ENCODE results near the gene ANTXR1.

ANTXR1 gene

DNA sequence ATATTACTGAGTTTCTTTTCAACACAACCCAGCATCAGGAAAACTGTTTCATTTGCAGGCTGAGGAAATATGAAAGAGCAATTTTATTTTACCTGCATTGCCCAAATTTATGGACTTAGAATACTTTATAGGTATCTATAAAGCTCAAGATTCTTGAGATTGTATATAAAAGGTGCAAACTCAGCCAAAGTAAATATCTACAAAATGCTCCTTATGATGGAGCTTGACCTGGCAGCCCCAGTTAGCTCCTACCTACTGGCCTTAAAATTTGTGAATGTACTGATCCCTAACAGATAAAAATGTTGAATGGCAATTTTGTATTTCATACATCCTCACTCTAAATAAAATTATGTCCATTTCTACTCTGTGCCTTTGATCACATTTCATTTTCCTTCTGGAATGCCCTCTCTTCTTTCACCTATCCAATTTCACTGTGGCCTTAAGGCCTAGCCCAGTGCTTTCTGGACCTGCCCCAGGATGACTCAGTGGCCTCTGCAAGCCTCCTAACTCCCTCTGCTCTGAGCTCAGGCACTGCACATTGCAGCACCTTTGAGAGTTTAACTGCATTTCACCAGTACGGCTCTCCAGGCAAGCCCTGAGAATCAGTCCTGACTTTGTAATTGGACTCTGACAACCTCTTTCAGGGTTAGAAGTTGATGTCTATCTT is 125.9 kb downstream of the ANTXR1 start:
- ATAC-seq: no peak

DNA sequence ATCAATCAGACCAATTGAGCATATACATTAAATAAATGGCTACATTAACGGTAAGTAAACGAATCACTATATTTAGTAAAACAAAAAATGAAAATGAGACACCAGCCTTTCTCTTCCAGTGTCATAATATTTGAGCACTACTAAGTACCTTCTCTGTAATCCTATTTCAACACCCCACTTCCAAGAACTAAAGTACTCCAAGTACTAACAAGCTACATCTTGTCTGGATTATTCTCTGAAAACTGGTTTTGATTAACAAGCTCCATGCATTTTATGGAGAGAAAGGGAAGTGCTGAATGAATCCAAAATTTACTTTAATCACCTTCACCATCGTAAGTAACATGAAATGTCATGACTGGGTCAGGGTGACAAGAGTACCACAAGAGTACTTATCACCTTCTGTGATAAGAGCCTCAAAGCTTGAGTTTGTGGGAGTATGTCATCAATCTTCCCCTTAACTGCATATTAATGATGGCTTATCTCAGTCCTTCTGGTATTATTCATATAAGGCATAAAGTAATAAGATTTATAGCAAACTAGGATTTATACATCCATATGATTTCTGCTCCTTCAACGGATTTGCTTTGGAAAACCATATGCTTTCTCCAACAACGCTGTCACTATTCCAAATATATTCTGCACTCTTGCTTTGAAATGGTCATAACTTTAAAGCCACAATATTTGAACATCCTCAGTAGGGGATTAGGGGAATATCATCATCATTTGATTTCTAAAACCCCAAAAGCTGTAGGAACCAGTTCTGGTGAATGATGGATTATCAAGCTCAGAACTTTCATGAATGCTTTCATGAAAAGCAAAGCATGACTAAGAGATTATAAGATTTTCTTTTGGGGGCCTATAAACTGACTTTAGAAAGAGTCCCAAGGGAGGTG is 127.0 kb downstream of the ANTXR1 start:
- ATAC-seq: no peak

DNA sequence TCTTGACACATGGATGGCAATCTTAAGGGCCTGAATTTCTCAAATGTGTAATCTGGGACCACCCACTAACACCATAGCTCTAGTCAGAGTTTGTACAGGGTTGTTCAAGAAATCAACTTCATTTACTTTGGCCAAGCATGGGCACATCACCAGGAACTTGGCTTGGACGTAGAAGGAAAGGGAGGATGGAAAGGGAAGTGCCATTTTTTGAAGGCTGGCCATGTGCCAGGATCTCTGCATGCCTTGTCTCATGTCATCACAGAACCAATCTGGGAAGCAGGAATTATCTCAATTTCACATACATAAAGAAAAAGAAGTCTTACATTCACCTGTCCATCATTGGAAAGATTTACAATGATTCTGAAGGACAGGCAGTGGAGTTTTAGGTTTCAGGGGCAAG is 128.1 kb downstream of the ANTXR1 start:
- ATAC-seq: no peak

DNA sequence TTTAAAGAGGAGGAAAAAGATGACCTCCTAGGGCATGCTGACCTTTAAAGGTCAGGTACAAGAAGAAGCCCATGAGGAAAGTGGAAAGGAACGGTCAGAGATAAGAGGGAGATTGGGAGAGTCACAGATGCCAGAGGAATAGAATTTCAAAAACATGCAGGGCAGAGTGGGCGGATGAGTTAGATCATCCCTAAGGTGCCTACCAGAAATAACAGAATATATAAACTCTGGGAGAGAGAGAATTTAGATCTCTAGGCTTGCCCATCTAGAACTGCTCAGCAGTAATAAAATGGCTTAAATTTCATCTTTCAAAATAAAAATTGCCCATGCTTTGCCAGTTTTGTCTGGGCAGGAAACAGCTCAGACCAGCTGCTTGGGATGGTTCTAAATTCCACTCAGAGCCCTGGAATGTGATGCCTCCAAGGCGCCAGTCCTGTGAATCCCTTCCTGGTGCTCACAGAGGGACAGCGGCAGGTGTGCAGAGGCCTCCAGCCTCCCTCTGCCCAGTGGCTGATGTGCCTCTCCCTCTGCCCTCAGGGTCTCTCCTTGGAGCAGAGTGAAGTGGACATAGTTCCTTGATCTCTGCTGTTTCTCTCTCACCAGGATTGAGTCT is 130.9 kb downstream of the ANTXR1 start:
- ATAC-seq: no peak

DNA sequence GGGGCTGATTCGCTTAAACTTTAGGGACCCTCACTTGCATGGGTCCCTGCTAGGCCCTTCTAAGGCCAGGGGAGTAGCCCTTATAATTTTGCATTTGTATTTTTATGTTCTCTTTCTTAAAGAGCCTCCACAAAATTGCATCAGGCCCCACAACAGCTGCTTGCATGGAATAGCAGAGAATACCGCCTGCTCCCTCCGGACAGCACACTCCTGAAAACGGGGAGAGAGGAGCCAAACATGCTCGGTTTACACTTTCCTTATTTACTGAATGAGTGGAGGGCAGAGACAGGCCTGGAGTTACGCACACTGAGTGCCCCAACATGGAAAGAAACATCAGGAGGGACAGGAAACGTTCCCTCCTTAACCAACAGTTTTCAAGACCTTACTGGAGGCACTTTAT is 132.2 kb downstream of the ANTXR1 start:
- no peak for ATAC-seq

DNA sequence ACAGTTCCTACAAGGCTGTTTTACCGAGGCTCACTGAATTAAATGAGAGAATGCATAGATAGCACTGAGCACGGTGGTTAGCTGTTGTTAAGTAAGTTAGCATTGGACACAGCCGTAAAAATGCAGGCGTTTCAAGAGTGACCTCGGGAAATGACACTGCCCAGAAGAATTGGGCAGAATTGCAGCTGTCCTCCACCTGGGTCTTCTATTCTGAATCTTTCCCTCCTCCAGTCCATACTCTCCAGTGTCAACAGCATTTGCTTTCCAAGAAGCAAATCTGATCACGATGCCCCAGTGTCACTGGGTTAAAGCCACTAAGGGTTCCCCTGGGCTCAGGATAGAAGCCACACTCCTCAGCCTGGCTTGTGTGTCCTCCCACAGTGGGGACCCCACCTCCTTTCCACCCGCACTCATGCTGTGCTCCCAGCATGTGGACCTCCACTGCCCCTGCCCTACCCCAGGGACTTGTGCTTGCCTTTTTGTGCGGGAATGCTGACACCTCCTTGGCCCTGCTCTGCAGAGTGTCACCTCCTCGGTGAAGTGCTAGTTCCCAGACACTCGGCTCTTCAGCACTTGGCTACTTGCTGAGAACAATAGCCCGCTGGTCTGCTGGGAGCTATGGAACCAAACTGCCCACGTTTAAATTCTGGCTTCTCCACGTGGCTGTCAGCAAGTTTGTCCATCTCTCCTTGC is 135.0 kb downstream of the ANTXR1 start:
- ATAC-seq: no peak

DNA sequence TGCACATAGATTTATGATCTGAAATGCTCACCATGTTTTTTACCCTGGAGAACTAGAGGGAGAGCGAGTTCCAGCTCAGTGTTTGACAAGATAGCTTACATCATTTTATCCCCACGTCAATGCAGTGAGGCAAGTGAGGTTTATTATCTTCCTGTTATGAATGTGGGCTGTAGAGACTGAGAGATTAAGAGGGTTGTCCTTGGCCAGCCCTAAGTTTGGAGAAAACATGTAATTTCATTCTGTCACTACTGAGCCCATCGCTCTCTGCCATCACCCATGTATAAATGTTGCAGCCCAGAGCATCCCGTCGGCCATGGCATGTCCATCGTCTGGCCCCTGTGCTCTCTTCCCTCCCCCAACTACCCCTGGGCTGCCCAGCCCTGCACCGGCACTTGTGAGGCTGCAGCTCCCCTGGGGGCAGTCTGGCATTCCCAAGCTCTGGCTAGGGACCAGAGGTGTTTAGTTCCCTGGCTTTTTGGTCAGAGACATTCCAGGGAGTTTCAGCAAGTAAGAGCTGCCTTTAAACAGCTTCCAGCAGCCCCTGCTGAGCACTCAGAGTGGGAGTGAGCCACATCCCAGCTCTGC is 136.7 kb downstream of the ANTXR1 start:
- ATAC-seq: no peak

DNA sequence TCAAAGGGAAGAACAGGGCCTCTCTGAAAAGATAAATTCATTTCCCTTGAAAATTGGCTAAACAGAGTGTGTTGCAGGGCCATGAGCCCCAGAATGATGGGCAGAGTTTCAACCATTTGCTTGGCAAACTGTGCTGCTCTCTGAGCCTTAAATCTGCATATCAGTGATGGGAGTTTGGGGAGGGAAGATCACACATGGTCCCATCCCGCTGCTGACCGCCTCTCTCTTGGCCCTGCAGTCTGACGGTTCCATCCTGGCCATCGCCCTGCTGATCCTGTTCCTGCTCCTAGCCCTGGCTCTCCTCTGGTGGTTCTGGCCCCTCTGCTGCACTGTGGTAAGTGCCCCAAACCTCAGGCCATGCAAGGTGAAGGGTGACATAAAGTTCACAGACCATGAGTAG is 139.0 kb downstream of the ANTXR1 start:
- ATAC-seq: no peak

DNA sequence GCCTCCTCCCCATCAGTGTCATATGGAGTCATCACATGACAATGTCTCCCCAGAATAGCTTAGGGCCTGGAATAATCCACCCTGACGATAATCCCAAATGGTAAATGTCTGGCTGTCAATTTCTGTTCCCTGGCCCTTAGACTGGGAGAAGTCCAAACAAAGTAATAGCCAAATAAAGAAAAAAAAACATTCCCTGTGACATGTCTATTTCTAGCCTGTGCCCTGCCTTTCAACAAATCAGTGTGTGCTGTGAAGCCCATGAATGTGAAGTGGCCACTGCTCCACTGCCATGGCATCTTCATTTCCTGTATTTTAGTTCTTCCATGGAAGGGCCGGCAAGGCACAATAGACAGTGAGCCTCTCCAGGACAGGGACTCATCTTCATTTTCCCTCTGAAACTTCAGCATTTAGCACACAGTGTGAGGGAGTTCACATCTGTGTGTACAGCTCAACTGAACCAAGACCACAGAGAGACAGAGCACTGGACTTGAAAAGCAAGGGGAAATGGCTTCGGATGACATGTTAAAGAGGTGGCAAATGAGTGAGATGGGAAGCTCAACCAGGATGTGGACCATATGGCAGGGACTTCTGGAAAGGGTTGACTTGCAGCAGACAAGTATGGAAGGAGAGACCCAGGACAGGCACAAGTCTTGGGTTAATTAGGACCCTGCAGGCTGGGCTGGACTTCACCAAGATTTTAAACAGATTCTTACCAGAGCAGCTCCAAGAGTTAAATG is 140.0 kb downstream of the ANTXR1 start:
- ATAC-seq: no peak

DNA sequence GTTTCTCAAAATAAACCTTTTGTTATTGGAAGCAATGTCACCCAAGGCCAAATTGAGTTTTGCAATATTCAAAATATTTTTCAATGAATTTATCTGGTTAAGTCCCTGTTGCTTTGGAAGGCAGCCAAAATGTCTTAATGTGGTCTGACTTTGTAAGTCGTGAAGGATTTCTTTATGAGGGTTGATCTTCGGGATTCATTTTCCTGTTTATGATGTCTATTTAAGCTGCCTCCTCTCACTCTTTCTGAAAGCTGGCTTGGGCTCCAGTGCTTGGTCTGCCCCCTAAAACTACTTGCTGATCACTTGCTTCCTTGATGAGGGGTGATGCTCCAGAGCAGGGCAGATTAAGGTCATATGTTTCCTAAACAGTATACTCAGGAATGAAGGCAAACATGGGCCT is 141.1 kb downstream of the ANTXR1 start:
- ATAC-seq: no peak

DNA sequence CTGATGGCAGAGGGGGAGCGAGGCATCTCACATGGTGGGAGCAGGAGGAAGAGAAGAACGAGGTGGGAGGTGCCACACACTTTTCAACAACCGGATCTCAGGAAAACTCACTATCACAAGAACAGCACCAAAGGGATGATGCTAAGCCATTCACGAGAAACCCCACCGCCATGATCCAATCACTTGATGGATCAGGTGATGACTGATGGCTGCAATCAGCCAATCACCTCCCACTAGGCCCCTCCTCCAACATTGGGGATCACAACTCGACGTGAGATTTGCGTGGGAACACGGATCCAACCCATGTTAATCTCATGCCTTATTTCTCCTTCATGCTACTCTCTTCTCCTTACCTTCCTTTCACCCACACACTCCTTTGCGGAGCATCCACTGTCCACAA is 143.6 kb downstream of the ANTXR1 start:
- ATAC-seq: no peak

DNA sequence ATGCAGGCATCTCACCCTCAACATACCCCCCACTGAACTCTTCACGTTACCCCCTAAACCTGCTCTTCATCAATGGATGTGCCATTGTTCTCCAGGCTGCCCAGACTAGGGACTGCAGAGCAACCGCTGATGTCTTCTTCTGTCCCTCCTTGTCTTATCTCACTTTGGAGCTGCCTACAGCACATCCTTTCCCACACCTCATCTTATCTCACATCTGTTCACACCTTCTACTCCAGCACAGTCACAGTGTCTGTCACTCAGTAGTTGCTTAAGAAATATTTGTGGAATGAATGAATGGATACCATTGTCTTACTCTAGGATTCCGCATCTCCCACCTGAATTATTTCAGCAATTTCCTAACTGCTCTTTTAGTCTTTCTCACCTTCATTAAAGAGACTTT is 144.5 kb downstream of the ANTXR1 start:
- no peak for ATAC-seq

DNA sequence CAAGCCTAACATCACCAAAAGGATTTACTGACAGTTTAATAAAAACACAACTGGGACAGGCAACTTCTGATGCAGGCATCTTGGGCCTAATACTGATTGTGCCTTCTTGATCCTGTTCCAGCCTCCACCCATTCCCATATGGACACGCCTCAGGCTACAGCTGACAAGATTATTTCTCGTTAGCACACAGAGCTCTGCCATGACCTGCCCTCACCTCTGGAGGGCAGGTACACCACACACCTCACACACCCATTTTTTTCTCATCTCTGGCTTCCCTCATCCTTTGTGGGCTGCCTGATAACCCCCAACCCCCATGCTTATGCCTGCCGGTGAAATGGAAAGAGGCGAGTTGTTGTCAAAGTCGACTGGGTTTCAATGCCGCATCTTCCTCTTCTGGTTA is 147.0 kb downstream of the ANTXR1 start:
- ATAC-seq: no peak

DNA sequence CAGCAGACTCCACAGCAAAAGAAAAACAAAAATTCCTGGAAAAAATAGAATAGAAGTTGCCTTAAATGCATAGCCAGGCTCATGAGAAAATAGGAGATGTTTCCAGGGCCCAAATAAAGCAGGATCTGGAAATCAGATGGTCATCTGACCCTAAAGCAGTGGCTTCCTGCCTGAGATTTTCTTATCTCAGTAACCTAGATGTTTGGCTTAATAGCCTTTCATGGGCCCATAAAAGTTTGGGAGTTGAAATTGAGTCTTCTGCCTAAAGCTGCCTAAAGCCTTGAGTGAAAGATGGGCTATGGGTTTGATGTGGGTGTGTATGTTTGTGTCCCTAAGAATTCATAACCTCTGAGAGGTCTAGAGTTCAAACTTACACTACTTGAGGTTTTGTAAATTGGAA is 149.1 kb downstream of the ANTXR1 start:
- no peak for ATAC-seq

DNA sequence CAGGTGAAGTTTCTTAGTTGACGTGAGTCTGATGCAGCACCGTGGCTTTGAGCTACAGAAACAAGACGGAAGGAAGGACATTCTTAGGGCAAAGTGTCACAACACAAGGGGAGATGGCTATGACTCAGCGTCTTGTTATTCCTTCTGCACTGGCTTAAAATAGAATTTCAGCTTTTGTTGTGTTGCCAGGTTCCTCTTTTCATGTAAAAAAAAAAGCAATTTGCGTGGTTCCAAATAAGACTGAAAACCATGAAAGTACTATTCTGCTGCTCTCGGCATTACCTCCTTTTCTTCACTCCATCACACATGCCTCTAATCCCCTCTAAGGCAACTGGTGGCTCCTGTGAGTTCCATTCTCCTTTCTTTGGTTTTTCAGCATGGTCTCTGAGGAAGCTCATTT is 150.1 kb downstream of the ANTXR1 start:
- ATAC-seq: no peak

DNA sequence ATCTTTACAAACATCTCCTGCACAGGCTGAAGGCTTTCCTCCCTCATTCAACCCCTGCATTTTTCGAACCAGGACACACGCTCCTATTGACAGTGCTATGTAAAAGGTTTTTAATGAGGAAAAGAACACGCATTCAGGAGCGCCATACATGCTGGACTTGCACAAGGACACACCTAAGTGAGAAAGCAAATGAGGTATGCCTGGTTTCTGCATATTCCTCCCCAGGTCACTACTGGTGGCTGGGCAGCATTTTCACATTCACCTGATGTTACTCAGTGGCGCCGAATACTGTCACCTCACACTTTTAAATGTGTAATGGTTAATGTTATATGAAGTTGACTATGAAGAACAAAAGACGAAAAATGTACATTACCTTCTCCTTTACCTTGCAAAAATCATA is 150.6 kb downstream of the ANTXR1 start:
- ATAC-seq: no peak

DNA sequence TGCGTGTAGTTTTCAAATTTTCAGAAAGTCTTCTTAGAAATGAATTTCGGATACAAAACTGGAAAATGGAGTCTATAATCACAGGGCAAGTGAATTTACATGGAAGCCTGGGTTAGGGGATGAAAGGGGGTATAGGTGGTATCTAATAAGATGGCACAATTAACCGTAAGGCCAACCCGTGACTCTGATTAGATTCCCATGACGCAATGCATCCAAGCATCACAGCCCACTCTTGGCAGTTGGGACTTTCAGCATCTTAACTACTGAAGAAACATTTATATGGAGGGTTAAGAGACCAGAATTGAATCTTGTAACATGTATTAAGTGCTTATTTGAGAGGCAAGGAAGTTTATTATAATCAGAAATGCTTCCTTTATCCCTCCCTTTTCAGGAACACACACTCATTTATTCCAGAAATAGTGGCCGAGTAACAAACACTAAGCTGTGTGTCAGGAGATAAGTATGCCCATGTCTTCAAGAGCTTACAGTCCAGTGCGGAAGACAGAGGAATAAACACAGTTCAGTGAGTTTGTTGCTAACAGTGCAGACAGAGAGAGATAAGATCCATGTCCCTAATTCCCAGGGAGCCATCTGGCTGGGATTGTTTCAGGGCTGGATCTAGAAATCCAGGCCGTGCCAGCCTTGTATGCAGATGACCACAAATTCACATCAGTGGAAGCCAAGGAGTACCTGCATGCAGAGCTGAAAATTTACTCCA is 151.2 kb downstream of the ANTXR1 start:
- ATAC-seq: no peak

DNA sequence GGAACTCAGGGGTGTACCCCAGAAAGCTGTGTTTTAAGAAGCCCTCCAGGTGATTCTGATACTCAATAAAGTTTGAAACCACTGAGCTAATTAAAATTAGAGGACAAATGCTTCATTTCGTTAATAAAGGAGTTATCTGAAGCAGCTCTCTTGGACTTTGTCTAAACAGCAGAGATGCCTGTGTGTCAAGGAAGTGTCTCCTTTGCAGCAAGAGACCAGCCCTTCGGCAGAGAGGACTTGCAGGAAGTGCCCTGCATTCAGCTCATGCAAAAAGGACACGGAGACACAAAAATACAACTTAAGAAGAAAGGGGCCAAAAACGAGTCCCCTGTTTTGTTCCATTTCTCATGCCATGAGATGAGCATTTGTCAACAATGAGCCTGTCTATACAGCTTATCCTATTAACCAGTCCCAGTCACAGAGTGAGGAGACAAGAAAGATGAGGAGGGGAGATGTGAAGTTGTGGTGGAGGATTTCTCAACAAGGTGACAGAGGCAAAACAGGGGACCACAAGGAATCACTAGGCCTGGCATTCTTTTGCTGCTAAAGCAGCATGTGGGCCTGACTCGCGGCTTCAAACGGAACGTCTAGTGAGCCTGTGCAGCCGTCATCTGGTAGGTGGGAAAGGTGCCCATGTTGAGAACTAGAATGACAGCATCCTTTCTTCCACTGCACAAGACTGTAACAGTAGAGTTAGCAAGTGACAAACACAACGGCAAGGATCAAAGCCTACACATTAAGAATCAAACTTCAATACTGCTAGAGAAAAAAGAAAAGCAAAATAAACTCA is 152.3 kb downstream of the ANTXR1 start:
- ATAC-seq: no peak

DNA sequence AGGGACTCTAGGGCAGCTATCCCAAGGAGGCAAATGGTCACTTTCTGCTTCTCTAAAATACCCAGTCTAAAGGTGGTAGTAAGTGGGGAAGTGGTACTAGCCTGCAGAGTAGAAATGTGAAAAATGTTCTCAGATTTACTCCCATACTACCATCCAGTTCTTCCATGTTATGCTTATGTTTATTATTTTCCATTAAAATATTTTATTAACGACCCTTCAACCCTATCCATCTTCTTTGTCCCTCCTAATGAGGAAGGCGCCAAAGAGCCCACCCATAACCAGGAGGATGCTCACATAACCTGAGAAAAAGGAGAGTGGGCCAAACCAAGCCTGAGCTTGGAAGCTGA is 153.5 kb downstream of the ANTXR1 start:
- ATAC-seq: no peak

DNA sequence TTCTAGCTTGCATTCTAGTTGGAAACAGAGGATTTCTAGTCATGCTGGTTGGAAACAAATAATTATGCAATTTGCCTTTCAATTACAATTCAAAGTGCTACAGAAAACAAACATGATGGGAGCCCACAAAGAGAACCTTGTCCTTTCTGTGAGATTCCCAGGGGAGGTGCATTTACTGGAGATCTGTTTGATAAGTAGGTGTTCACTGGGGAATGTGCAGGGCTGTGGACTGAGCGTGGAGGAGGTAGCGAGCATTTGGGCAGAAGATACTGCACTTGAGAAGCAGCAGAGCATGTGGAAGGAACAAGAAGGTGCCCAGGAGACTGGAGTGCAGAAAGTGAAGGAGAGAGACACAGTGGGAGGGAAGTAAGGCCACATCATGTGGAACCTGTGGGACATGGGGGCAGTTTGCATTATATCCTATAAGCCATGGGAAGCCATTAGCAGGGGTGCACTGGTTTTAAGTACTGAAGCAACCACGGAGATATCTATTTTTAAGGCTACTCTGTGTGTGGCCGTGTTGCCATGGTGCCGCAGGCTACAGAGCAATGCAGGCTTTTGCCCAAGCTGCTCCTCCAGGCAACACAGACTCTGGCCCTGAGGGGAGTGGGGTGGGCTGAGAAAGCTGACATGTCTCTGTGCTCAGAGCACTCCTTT is 154.0 kb downstream of the ANTXR1 start:
- ATAC-seq: no peak
